GM13976 (cell line): Measurements from ENCODE around the gene TAX1BP1.

Source experiments
- DNase-seq: peaks from one replicate; pipeline ENCODE4 v3.0.0; 2012; ENCODE audit warnings: low spot score
- CTCF ChIP-seq: IDR thresholded peaks from 2 replicates; pipeline ENCODE4 v1.5.1; 2012; ENCODE audit warnings: borderline replicate concordance, mild to moderate bottlenecking; ENCODE audit not compliant: insufficient read depth; ENCODE audit errors: extremely low read depth, missing control alignments, control extremely low read depth
- in situ Hi-C: fragments of 300-500 bp; cut with MboI; formaldehyde crosslinking; loops from one replicate; pipeline ENCODE4 v1.12.0; 2022; ENCODE audit warnings: low sequenced_read_pairs, mixed read lengths, inconsistent platforms; ENCODE audit not compliant: unreplicated experiment

TAX1BP1 gene

GRCh38 chr7:27869056-27869455, 129.1 kb downstream of the TAX1BP1 start:
- in situ Hi-C loops = no loop called here
- no peak for TF ChIP-seq CTCF
- DNase-seq = no peak

- TF ChIP-seq CTCF = no peak
- in situ Hi-C loops = no loop called here
- DNase-seq = no peak
These were observed 130.6 kb downstream of the TAX1BP1 start for GRCh38 chr7:27870595-27870994.

- in situ Hi-C loops = no loop called here
- no peak for DNase-seq
- no peak for TF ChIP-seq CTCF
These were observed 131.1 kb downstream of the TAX1BP1 start for GRCh38 chr7:27871086-27871485.

GRCh38 chr7:27871866-27872265, 131.9 kb downstream of the TAX1BP1 start:
- in situ Hi-C loops = no loop called here
- DNase-seq = no peak
- no peak for TF ChIP-seq CTCF

GRCh38 chr7:27872356-27873275, 132.7 kb downstream of the TAX1BP1 start:
- DNase-seq = no peak
- no peak for TF ChIP-seq CTCF
- in situ Hi-C loops = no loop called here

GRCh38 chr7:27873981-27874957, 134.3 kb downstream of the TAX1BP1 start:
- in situ Hi-C loops = no loop called here
- TF ChIP-seq CTCF = no peak
- no peak for DNase-seq
